NCI-H2029 (cell line): Measurements from ENCODE around the gene SHANK1.
"Not testable (repeated sequence)": the region's sequence is repeated elsewhere in the genome, so short reads cannot be mapped to it uniquely, and the experiment has no call there.

Source experiments
- DNase-seq: peaks from one replicate; lab custom pipeline; 2025; lab: John Stamatoyannopoulos, UW

SHANK1 gene

DNA sequence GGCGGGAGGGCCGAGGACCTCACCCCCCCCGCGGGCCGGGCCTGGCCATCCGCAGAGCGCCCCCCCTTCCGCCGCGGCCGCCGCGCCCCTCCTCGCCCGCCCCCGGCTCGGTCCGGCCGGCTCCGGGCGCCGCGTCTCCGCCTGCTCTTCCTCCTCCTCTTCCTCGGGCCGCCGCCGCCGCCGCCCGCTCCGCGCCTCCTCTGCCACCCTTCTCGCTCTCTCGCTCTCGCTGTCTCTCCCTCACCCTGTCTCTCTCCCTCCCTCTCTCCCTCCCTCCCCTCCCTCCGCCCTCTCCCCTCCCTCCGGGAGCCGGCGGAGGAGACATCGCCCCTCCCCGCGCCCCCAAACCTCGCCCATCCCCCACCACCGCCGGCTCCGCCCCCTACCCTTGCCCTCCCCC lies at the start of gene SHANK1:
TSS of gene SHANK1 (minus strand) at position 237 of the 400 bp plus-strand sequence. CDS start 2,883 bp downstream, outside the sequence.
- DNase-seq = no peak

DNA sequence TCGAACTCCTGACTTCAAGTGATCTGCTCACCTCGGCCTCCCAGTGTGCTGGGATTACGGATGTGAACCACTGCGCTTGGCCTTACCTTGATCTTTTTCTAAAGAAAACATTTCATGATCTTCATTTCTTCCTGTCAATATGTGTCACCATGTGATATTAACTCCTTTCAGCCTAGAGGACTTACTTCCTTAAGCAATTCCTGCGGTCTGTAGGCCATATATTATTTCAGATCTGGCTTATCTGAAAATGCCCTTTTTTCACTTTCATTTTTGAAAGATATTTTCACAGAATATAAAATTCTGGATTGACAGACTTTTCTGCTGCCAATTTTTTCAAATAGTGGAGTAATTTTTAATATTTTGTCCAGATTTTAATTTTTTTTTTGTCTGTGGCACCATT lies 48.7 kb upstream of the SHANK1 start:
- DNase-seq = no peak

DNA sequence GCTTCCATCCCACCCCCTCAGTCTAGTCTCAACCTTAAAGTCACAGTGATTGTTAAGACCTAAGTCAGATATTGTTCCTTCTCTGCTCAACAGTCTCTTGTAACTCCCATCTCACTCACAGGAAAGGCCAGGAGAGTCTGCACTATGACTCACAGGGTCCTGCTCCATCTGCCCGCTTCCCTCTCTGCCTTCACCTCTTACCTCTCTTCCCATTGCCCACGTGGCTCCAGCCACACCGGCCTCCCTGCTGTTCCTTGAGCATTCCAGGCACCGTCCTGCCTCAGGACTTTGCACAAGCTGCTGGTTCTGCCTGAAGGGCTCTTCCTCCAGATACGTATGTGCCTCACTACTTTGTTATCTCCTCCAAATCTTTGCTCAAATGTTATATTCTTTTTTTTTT lies 47.7 kb upstream of the SHANK1 start:
- DNase-seq = not testable (repeated sequence)

DNA sequence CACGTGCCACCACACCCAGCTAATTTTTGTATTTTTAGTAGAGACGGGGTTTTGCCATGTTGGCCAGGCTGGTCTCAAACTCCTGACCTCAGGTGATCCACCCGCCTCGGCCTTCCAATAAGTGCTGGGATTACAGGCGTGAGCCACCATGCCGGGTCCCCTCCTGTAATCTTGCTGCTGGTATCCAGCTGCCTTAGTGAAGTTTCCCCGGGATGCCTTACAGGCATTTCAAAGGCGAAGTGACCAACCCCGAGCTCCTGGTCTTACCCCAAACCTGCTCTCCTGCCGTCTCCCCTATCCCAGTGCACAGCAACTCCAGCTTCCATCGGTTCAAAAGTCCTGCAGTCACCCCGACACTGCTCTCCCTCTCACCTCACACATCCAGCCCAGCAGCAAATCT lies 47.1 kb upstream of the SHANK1 start:
- not testable (repeated sequence) for DNase-seq

DNA sequence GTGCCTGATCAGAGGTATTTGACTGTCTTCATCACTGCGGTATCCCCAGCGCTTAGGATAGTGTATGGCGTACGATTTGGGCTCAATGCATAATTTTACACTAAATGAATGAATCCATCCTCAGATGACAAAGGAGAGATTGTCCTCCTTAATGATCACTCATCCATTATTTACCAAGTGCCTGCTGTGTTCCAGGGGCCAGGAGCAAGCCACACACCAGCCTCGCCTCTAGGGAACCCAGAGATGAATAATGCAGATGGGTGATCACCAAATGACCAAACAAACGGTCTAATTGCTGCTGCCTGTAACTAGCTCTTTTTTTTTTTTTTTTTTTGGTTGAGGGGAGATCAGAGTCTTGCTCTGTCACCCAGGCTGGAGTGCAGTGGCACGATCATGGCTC lies 44.8 kb upstream of the SHANK1 start:
- no peak for DNase-seq

DNA sequence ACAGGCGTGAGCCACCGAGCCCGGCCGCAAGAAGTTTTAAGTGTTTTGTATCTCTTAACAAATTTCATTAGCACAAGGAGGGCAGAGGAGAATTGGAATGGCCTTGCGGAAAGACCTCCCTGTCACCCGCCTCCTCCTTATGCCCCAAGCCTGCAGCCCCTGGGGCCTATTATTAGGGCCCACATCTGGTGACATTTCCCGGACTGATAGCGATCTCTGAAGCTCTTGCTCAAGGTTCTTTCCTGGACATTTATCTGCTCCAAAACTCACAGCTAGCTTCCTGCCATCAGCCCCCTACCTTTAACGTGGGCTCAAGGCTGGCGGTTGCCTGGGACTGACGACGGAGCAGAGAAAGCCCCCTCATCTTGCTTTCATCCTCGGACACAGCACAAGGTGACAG lies 43.9 kb upstream of the SHANK1 start:
- not testable (repeated sequence) for DNase-seq

DNA sequence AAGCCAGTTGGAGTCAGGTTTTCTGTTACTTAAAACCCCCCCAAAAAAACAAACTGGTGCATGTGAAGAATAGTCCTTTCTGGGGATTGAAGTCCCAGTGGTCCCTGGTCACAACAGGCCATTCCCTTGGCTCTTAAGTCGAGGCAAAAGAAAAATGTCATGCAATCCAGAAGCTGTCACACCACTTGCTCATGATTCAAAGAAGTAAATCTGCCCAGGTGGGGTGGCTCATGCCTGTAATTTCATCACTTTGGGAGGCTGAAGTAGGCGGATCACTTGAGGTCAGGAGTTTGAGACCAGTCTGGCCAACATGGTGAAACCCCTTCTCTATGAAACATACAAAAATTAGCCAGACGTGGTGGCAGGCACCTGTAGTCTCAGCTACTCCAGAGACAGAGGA lies 41.9 kb upstream of the SHANK1 start:
- not testable (repeated sequence) for DNase-seq

DNA sequence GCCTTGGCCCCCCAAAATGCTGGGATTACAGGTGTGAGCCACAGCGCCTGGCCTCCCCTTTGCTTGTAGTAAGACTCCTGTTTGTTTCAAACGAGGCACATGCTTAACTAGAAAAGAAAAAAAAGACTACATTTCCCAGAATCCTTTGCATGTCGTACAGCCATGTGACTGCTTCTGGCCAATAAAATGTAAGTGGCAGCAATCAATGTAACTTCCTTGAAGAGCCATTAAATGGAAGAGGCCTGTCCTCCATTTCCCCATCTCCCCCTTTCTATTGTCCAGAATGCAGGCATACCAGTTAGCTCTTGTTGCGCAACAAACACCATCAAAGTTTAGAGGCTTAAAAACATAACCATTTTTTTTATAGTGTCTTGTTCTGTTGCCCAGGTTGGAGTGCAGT lies 40.3 kb upstream of the SHANK1 start:
- DNase-seq = peak; percentile 25

DNA sequence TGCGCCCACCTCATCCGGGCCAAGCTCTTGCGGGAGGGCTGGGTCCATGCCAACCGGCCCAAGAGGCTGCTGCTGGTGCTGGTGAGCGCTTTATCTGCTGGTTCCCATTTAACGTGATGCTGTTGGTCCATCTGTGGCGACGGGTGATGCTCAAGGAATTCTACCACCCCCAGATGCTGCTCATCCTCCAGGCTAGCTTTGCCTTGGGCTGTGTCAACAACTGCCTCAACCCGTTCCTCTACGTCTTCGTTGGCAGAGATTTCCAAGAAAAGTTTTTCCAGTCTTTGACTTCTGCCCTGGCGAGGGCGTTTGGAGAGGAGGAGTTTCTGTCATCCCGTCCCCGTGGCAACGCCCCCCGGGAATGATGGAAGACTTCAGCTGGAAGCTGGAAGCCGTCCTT lies 39.5 kb upstream of the SHANK1 start:
- not testable (repeated sequence) for DNase-seq

DNA sequence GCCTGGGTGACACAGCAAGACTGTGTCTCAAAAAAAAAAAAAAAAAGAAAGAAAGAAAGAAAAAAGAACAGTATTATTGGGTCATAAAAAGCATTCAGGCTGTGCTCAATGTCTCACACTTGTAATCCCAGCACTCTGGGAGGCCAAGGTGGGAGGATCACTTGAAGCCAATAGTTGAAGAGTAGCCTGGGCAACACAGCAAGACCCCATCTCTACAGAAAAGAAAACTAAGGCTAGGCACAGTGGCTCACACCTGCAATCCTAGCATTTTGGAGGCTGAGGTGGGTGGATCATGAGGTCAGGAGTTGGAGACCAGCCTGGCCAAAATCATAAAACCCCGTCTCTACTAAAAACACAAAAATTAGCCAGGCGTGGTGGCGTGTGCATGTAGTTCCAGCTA lies 38.0 kb upstream of the SHANK1 start:
- not testable (repeated sequence) for DNase-seq

DNA sequence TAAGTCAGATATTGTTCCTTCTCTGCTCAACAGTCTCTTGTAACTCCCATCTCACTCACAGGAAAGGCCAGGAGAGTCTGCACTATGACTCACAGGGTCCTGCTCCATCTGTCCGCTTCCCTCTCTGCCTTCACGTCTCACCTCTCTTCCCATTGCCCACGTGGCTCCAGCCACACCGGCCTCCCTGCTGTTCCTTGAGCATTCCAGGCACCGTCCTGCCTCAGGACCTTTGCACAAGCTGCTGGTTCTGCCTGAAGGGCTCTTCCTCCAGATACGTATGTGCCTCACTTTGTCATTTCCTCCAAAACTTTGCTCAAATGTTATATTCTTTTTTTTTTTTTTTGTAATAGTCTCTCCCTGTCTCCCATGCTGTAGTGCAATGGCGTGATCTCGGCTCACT lies 36.6 kb upstream of the SHANK1 start:
- DNase-seq = not testable (repeated sequence)

DNA sequence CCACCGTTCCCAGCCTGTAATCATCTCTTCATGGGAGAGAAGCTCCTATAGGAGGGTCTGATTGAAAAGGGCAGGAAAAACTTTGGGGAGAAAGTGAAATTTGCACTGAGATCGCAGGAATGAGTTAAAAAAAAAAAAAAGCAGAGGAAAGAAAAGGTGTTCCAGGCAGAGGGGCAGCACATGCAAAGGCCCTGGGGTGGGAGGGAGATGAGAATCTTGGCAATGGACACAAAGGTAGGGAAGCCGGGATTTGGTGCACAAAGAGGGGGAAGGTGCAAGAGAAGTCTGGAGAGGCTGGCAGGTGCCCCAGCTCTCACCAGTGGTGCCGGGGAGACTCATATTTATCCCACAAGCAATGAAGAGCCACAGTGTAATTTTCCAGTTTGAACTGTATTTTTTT lies 34.3 kb upstream of the SHANK1 start:
- DNase-seq = no peak

DNA sequence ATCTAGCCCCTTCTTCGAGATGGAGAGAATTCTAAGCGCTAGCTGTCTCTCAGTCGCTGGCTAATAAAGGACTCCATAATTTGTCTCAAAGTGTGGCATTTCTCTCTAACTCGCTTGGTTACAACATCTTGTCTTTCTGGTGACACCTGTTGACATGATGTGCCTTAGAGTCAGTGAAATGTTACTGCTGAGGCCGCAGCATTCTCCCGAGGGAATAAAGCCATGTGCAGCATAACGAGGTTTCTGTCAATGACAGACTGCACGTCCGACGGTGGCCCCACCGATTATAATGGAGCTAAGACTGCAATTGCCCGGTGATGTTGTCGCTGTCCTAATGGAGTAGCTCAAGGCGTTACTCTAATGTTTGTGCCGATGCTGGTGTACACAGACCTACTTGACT lies 30.4 kb upstream of the SHANK1 start:
- DNase-seq = no peak

DNA sequence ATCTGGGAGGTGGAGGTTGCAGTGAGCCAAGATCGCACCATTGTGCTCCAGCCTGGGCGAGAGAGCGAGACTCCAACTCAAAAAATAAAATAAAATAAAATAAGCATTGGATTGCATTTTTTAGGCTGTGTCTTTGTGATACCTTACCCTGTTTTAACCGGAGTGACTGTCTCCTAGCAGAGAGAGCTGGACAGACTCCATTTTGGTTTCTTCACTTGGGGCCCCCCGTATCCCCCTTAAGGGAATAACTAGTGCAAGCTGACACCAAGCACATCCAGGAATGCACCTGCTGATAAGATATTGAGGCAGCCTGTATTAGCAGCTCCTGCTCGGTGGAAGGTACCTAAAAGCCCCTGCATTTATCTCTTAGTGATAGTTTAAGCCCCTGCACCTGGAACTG lies 29.9 kb upstream of the SHANK1 start:
- DNase-seq = no peak

DNA sequence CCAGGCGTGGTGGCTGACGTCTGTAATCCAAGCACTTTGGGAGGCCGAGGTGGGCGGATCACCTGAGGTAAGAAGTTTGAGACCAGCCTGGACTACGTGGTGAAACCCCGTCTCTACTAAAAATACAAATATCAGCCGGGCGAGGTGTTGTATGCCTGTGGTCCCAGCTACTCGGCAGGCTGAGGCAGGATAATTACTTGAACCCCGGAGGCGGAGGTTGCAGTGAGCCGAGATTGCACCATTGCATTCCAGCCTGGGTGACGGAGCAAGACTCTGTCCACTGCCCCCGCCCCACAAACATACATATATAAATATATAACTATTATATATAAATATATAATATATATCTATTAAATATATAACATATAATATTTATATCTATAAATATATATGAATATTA lies 27.5 kb upstream of the SHANK1 start:
- DNase-seq = not testable (repeated sequence)

DNA sequence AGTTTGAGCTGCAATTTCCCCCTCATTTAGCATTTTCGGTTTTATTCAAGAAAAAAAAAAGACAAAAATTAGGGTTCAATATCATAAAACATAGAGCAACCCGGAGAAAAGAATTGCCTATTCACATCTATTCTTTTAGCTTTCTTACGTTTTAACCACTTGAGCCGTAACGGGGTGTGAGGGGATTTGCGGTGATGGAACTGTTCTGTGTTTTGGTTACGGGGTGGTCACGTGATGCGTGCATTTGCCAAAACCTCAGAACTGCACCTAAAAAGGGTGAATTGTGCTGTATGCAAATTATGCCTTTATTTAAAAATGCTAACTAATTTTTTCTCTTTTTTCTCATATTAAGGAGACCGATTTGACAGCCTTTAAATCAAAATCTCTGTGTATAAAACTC lies 25.6 kb upstream of the SHANK1 start:
- no peak for DNase-seq

DNA sequence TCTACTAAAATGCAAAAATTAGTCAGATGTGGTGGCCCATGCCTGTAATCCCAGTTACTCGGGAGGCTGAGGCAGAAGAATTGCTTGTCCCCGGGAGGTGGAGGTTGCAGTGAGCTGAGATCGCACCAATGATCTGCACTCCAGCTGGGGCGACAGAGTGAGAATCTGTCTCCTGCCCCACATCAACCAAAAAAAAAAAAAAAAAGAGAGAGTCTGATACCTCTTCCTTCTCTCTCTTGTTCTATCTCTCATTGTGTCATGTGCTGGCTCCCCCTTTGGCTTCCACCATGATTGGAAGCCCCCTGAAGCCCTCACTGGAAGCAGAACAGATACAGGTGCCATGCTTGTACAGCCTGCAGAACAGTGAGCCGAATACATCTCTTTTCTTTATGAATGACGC lies 23.9 kb upstream of the SHANK1 start:
- no peak for DNase-seq

DNA sequence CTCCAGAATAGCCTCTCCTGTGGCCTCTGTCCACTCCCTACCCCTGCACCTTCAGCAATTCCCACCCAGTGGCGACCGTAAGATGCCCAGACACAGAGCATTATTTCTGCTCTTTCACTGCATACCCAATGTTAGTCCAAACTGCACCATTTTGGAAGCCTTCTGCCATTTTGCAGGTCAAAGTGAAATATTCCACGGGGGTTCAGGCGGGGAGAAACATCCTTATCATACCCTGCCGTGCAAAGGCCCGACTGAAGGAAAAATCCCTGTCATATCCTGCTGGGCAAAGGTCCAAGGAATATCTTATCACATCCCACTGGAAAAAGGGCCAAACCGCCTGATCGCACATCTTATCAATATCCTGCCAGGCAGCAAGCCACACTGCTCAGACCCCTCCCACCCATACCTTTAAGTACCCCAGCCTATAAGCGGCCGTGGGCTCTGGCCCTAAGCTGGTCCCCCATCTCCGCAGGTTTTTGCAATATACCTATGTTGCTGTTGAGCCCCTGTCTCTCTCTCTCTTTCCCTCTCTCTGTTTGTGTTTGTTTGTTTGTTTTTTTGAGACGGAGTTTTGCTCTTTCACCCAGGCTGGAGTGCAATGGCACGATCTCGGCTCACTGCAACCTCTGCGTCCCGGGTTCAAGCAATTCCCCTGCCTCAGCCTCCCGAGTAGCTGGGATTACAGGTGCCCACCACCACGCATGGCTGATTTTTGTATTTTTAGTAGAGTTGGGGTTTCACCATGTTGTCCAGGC lies 21.8 kb upstream of the SHANK1 start:
- no peak for DNase-seq

DNA sequence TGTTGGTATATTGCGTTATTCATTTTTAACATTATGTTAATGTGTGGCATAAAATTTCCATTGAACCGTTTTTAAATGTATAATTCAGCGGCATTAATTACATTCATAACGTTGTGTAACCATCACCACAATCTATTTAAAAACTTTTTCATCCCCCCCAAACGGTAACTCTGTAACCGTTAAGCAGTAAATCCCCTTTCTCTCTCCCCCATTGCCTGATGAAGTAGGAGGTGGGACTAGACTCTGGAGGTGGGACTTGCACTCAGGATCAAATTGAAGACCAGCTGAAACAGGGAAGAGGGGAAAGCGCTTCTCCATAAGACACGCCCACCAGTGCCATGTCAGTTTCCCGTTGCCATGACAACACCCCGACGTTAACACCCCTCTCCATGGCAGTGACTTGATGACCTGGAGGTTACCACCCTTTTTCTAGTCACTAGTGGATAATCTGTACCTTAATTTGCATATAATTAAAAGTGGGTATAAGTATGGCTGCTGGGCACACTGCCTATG lies 20.4 kb upstream of the SHANK1 start:
- DNase-seq = no peak

DNA sequence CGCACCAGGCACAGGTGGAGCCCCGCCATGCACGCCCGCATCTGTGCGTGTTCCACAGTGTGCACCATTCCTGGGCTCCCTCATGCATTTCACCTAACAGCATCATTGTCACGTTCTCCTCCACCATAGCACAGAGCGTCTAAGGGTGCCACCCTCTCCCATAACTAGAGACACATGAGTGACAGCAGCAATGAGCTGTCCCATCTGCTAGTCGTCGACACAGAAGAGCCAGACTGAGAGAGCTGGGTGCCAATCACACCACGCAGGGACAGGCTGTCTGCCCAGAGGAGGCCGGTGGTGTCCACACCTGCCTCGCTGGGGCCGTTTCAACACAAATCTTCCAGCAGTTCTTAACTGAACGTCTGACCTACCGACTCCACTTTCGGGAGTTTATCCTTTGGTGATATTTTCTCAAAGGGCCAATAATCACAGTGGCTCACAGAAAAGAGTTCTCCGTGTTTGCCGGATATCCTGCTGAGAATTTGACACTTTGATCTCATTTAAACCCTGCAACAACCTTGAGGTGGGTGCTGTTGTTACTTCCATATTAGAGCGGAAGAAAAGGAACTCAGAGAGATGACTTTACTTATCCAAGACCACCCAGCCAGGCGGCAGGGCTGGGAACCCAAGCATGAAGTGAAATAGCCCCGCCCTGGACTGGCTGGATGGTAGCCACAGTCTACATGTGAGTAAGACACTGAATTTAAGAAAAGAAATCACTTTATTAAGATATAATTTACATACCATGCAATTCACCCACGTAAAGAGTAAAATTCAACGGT lies 19.7 kb upstream of the SHANK1 start:
- no peak for DNase-seq

DNA sequence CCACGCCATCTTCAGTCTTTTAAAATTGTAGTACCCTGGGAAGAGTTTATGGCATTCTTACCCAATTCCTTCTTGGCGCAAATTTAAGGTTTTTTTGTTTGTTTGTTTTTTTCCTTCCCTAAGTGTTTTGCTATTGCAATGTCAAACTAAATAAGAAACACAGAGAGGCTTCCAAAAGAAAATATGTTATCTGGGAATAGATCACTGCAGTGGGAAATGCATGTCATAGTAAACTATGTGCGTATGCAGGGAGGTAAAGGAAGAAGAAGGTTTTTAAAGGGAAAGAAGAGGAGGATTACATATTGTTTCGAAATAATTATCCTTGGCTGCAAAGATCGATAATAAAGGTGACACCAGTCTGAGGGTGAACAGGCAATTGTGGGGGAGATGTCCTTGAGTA lies 16.7 kb upstream of the SHANK1 start:
- DNase-seq = no peak

DNA sequence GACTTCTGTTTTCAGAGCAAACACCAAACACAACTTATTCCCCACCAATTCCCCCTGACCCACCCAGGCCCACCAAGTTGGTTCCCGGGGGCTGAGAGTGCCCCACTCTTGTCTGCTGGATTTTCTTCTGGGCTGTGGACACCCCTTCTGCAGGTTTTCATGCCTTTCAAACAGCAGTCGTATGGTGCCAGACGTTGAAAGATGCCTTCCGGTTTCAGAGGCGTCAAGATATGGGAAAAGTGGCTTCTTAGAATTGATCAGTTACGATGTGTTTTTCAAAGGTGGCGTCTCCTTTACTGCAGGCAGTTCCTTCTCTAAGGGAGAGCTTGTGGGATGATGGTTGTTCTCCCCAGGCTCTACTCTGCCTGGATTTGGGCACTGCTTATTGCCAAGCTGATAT lies 16.3 kb upstream of the SHANK1 start:
- no peak for DNase-seq

DNA sequence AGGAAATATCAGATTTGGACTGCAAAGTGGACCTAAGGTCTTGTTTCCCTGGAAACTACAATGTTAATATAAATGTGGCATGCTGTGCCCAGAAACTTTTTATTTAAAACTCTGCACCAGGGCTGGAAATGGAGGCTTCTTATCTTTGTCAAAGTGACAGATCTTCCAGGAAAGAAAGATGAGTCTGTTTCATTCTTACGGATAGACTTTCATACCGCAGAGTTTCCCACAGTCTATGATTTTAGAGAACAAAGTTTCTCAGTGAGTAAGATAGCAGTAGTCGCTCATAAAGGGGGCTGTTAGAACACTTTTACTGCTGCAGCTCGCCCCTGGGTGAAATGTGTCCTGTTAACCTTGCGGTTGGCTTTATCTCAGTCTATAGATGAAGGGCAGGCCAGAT lies 10.3 kb upstream of the SHANK1 start:
- no peak for DNase-seq
